ENCODE results near the gene ASIC4.

Gene ASIC4

GRCh38 chr2:219498280-219499057, 15.8 kb upstream of the ASIC4 start, which contains the start of gene GMPPA:
TSS of gene GMPPA (plus strand) at chr2:219498891. CDS start at chr2:219499976, 1,085 bp downstream.
- DNase-seq, result peak; percentile 95

GRCh38 chr2:219499058-219499307, 15.3 kb upstream of the ASIC4 start:
- DNase-seq, result no peak

GRCh38 chr2:219499555-219499954, 14.7 kb upstream of the ASIC4 start:
- no peak for DNase-seq

GRCh38 chr2:219500135-219500534, 14.1 kb upstream of the ASIC4 start:
- no peak for DNase-seq

- DNase-seq, result no peak
Measured at GRCh38 chr2:219501849-219502248, 12.4 kb upstream of the ASIC4 start.

GRCh38 chr2:219502618-219503017, 11.7 kb upstream of the ASIC4 start:
- DNase-seq, result no peak

- no peak for DNase-seq
Measured at GRCh38 chr2:219505585-219505984, 8.7 kb upstream of the ASIC4 start.

- DNase-seq, result no peak
Measured at GRCh38 chr2:219506153-219506801, 8.0 kb upstream of the ASIC4 start.

GRCh38 chr2:219506802-219507526, 7.3 kb upstream of the ASIC4 start:
- no peak for DNase-seq

- DNase-seq, result no peak
Measured at GRCh38 chr2:219507581-219508443, 6.5 kb upstream of the ASIC4 start.

GRCh38 chr2:219508444-219508734, 5.9 kb upstream of the ASIC4 start:
- DNase-seq, result no peak

- no peak for DNase-seq
Measured at GRCh38 chr2:219508971-219509779, 5.1 kb upstream of the ASIC4 start.

- peak; percentile 73 for DNase-seq
Measured at GRCh38 chr2:219509780-219510511, 4.3 kb upstream of the ASIC4 start.

- DNase-seq, result no peak
Measured at GRCh38 chr2:219510512-219511135, 3.7 kb upstream of the ASIC4 start.

GRCh38 chr2:219511547-219512325, 2.5 kb upstream of the ASIC4 start:
- no peak for DNase-seq

- DNase-seq, result no peak
Measured at GRCh38 chr2:219512524-219513216, 1.6 kb upstream of the ASIC4 start.

GRCh38 chr2:219513787-219514186, 495 bp upstream of the ASIC4 start:
- DNase-seq, result no peak

GRCh38 chr2:219514836-219515235, 554 bp downstream of the ASIC4 start:
- no peak for DNase-seq

GRCh38 chr2:219515874-219516629, 1.8 kb downstream of the ASIC4 start:
- no peak for DNase-seq

Measured in stimulated activated CD4-positive, alpha-beta T cell treated with anti-CD3 and anti-CD28 coated beads, Interleukin-15, amount 100 ng/mL, for 24 hours (primary cell).